Stimulated activated CD8-positive, alpha-beta memory T cell treated with anti-CD3 and anti-CD28 coated beads, Interleukin-7, amount 100 ng/mL, for 24 hours (primary cell): ENCODE data around the gene KRTAP4-7.
"Not testable (repeated sequence)": the region's sequence is repeated elsewhere in the genome, so short reads cannot be mapped to it uniquely, and the experiment has no call there.

ENCODE experiments used
- DNase-seq: peaks from one replicate; pipeline ENCODE4 v3.0.0-alpha.2; 2020; ENCODE audit warnings: low read depth

KRTAP4-7 gene

DNA sequence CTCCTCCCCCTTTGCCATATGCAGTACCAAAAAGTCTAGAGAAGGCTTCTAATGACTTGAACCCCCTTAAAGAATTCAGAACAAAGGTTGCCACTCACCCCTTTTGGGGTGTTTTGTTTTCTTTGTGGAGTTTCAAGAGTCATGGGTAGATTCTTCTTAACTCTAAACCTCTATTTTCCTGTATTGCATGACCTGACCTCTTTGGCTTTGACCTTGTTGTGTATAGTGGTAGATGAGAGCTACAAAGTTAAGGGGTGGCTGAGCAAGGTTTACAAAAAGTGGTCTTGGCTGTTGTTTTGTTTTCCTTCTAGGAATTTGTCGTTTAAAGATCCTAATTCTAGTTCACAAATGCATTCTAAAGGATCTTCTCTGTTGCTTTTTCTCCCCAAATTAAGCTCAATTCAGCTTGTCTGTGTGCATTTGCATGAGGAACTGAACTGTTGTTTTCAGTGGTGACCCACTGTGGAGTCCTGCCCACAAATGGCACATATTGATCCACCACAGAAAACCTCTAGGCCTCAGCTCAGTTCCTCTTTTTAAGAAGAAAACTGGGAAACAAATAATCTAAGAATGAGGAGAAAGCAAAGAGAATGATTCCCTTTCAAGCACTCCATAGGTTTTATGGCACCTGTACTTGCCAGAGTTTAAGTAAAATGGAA is 24.9 kb downstream of the KRTAP4-7 start:
- DNase-seq, result not testable (repeated sequence)

DNA sequence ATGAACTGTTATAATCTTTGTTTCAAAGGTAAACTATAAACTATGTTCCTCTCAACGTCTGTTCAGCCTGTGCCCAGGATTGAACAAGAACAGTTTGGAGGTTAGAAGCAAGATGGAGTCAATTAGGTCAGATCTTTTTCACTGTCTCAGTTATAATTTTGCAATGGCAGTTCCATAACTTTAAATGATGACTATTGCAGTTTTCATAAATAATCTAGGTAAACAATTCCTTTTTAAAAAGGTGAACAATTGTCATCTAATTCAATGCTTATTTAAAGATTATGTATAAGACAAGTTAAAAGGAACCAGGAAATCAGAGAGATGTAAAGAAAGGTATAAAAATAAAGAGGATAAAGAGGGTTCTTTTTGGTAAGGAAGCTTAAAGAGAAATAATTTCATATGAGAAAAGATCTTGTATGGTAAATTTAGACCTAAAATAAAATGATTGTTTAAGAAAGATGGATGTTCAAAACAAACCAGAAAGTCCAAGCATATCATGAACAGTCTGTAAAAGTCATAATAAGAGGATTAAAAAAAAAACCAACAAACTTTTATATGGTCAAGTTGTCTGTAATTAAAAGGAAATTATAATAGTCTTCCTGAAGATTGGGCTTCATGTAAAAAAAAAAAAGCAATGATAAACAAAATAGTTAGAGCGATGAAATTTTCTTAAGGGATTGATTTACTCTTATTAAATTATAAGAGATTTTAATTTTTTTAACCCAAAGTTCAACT is 27.4 kb downstream of the KRTAP4-7 start:
- DNase-seq, result no peak

DNA sequence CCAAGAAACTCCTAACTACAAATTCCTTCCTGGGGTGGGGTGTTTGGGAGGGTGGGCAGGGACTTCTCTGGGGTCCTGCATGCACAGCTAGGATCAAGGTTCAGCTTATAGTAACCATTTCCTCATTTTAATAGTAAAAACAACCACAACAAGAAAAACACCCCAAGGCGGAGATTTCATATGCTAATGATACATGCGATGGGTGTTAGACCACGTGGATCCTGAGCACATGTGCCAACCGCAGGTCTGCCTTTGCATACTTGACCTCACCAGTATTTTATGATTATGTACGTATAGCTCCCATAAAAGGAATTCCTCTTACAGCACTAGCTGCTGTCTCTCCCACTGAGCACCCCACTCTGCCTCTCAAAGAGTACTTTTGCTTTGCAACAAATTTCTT is 32.3 kb downstream of the KRTAP4-7 start:
- DNase-seq, result no peak

DNA sequence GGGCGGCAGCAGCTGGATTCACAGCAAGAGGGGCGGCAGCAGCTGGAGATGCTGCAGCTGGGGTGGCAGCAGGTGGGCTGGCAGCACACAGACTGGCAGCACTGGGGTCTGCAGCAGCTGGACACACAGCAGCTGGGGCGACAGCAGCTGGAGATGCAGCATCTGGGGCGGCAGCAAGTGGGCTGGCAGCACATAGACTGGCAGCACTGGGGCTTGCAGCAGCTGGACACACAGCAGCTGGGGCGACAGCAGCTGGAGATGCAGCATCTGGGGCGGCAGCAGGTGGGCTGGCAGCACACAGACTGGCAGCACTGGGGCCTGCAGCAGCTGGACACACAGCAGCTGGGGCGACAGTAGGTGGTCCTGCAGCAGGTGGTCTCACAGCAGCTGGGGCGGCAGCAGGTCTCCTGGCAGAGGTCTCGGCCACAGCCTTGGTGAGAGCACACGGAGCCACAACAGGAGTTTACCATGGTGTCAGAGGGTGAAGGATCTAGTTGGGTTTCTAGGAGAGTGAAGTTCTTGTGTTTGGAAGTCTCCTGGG is 34.0 kb downstream of the KRTAP4-7 start, which contains the start of gene KRTAP4-11:
Gene KRTAP4-11 (minus strand): TSS at position 528 of the 541 bp plus-strand sequence. CDS start 58 bp downstream, at position 470.
- not testable (repeated sequence) for DNase-seq

DNA sequence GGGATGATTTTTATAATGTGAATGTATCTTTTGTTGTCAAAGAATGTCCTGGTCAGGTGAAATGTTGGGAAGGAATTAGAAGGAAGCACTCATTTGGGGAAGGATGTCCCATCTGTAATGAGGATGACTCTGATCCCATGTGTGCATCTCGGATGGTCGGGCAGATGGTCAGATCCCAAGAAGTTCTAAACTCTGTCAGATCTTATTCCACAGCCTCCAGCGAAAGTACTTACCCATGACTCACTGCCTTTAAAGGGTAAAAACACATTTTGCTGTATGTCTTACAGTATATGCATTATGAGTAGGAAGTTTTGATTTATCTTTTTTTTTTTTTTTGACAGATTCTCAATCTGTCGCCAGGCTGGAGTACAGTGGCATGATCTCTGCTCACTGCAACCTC is 34.8 kb downstream of the KRTAP4-7 start:
- no peak for DNase-seq

DNA sequence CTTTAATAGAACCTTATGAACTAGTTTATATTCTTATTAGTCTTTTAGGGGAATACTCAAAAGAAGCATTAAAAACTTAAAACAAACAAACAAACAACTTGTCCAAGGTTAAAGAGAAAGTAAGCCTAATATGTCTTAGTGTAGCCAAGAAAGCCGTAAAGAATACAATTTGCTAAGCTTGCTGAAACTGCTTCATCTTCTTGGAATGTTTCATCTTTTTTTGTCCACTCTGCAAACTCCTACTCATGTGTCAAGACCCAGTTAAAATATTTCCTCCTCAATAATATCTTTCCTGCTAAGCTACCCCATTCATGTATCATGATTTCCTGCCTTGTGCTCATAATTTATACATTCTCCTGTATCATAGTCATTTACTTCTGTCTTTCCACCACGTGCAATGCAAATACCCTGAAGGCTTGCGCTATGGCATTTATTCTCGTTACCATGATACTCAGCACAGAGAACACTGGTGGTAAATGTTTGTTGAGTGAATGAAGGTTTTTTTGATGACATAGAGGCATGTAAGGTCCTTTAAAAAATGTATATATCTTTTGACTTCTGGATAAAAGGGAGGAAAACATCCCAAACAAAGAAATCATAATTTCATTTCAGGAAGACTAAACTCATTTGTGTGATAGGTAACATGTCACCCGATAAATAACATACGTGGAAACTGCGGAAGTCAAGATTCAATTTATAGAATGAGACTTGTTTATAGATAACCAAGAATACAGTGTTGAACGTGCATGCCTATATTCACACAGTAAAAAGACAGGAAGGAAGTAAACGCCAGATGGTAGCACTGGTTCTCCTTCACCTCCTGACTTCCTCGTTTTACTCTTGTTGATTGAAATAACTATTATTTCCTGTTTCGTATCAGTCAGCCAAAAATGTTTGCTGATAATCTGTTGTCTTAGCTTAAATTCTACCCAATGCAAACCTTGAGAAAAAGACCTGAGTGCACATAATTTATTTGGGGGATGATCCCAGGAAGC is 36.0 kb downstream of the KRTAP4-7 start:
- DNase-seq, result not testable (repeated sequence)

DNA sequence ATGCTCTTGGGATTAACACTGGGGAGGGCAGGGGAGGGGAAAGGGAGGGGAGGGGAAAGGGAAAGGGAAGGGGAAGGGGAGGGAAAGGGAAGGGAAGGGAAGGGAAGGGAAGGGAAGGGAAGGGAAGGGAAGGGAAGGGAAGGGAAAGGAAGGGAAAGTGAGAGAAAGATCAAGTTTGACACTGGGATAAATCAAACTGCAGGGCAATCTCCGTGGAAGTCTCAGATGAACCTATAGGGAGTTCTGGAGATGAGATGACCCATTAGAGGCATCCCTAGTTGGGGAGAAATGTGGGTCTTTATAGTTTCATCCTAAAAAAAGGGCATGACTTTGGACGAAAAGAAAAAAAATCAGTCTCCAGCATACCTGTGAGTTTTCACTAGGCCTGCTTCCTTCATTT is 37.8 kb downstream of the KRTAP4-7 start:
- DNase-seq, result no peak

DNA sequence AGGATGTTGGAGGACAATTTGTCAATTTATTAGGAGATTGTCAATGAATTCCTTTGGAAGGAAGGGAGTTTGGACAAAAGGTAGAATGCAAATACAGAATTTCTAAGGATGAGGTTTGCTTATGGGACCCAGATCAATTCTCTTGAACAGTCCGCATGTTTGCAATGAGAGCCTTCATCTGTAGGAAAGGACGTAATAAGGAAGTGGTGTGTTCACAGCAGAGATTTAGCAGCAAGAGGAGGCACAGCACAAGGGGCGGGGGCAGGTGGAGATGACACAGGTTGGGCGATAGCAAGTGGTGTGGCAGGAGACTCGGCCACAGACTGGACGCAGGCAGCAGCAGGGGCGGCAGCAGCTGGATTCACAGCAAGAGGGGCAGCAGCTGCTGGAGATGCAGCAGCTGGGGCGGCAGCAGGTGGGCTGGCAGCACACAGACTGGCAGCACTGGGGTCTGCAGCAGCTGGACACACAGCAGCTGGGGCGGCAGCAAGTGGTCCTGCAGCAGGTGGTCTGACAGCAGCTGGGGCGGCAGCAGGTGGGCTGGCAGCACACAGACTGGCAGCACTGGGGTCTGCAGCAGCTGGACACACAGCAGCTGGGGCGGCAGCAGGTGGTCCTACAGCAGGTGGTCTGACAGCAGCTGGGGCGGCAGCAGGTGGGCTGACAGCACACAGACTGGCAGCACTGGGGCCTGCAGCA is 39.5 kb downstream of the KRTAP4-7 start:
- not testable (repeated sequence) for DNase-seq

DNA sequence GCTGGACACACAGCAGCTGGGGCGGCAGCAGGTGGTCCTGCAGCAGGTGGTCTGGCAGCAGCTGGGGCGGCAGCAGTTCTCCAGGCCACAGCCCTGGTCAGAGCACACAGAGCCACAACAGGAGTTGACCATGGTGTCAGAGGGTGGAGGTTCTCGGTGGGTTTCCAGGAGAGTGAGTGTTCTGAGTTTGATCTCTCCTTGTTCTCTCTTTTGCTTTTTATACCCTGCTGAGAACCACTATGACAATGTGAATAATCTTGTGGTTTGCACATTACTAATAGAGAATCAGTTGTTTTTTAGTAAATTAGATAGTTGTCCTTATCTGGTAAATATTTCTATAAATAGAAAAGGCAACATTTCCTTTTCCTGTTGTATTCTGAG is 40.0 kb downstream of the KRTAP4-7 start, which contains the start of gene KRTAP4-12:
Gene KRTAP4-12 (minus strand): TSS at position 192 of the 381 bp plus-strand sequence. CDS start 60 bp downstream, at position 132.
- DNase-seq, result not testable (repeated sequence)

DNA sequence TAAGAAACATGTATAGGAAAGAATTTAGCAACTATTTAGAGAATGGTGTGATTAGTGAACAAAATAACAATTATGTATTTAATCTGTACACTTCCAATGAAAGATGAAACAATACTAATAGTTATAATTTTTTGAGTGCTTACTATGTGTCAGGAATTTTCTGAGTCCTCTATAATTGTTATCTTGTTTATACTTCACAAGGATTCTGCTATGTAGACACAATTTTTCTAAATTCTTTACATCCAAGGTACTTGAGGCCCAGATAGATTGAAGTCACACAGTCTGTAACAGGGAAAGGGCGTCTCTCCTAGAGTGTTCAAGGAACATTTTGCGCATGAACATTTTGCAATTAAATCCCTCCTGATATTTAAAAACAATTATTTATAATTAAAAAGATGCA is 41.1 kb downstream of the KRTAP4-7 start:
- DNase-seq, result no peak

DNA sequence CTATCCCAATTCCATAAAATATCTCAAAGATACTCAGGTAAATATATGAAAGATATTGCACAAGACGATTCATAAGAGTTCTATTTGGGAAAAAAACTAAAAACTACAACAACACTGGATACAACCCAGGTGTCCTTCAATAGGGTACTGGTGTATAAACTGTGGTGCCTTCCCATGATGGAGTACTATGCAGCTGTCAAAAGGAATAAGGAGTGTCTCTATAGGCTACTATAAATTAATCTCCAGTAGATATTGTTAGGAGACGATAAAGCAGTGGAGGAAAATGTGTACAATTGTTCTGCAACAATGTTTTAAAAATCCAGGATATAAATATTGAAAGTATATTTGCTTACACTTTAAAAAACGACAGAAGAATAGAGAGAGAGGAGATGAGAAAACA is 42.5 kb downstream of the KRTAP4-7 start:
- no peak for DNase-seq

DNA sequence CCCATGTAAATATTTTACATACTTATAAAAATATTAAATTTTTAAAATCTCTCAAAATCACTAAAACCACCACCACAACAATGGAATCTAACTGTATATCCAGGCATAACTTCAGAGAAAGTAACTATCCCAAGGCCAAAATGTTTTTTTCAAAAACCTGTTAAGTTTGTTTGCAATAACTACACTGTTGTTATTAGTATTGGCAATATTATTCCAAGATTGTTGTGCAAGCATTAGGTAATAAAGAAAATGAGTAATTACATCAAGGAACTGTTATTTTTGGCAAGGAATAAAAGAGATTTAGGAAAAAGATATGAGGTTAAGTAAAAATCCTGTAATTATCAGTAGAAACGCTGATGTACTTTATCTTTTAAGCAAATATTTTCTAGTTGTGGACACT is 43.4 kb downstream of the KRTAP4-7 start:
- no peak for DNase-seq

DNA sequence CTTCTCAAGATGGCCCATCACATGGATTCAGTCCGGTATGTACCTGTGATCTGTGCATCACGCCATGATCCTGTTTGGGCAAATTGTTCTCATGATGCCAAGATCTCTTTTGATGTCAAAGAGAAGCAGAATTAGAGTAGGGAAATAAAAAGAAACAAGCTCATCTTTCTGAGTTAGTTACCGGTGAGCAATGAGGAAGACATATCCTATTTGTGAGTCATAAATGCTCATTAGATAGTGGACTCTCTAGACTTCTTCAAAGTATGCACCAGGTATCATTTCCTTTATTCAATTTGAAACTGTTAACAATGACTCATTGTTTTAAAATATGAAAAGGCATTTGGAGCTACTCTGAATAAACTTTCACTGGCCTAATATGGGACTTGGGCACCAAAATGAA is 48.0 kb downstream of the KRTAP4-7 start:
- no peak for DNase-seq

DNA sequence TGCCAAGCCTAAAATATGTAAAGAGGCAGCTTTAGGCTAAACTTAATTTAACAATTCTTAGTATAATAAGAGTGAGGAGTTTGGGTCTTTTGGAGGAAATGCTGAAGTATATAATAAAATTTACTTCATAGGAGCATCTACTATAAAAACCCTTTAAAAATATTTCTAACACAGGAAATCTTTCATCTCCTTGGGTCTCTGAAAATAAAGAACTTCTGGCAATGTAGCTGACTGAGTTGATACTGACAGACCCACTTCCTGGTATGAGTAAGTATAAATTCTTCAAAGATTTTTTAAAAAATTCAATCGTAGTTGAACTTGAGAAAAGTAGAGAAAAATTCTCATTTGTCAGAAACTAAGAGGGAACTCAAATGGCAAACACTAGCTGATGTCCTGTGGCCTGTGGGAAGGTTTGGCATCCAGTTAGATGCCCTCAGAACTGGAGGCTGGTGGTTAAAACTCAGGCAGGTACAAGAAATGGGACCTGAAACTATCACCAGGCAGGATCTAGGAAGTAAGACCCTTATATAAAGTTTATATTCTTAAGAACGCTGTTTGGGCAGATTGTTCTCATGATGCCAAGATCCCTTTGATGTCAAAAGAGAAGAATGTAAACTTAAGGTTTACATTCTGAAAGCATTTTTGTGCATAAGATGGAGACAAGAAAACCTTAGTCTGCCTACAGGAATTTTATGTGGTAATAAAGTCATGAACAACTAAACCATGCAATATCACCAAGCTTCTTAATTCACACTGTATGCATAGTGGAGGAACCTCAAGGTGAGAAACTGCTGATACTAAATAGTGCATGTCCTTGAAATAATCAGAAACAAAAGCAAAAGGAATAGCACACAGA is 50.2 kb downstream of the KRTAP4-7 start:
- no peak for DNase-seq
